ENCODE results near the gene SHROOM2.

SHROOM2 gene

GRCh38 chrX:9824554-9824953 lies 38.3 kb downstream of the SHROOM2 start:
- FAIRE-seq (no peak), DNase-seq (ENCODE audit: insufficient read length, low spot score) (no peak)
- TF ChIP-seq TAF1 (IDR thresholded peaks at IDR 0.05; ENCODE audit: low read depth, low read length) (no peak), POLR2A (IDR thresholded peaks at IDR 0.05; ENCODE audit: low read depth, low read length) (no peak), SPI1 (IDR thresholded peaks at IDR 0.05; ENCODE audit: low read depth, low read length) (no peak), PAX5 (IDR thresholded peaks at IDR 0.05; ENCODE audit: insufficient read depth, low read length, severe bottlenecking) (no peak), POLR2AphosphoS5 (IDR thresholded peaks at IDR 0.05; ENCODE audit: low read depth, low read length) (no peak), POU2F2 (IDR thresholded peaks at IDR 0.05; ENCODE audit: low read depth, low read length) (no peak)

DNA sequence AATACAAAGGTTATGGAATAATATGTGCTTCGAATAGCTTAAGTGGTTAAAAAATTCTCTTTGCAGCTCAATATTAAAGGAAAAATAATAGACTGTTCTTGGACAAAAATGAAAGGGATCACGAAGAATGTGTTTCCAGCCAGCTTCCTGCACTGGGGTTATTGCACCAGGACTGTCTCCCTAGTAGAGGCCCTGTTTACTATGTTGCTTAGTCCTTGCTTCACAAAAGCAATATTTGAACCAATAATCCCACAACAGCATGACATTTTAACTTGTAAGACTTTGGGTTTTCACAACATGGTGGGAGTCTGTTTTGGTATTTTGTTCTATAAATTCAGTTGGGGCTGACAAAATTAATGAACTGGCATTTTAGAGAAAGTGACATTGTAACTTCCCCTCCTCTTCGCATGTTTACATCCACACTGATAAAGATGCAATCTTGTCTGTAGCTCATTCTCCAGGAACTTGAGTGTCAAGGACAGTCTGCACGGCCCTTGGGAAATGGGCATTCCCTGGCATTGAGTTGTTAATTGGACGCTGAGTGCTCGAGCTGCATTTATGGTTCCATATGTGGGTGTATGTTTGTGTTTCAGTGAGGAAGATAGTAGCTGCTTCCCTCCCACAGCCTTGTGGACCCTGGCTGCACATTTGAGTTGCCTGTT lies 39.0 kb downstream of the SHROOM2 start:
- DNase-seq (ENCODE audit: insufficient read length, low spot score) (no peak), FAIRE-seq (peak; percentile 65)
- no peak for TF ChIP-seq TAF1 (IDR thresholded peaks at IDR 0.05; ENCODE audit: low read depth, low read length)
- no peak for TF ChIP-seq SPI1 (IDR thresholded peaks at IDR 0.05; ENCODE audit: low read depth, low read length)
- TF ChIP-seq POLR2A (IDR thresholded peaks at IDR 0.05; ENCODE audit: low read depth, low read length) = no peak
- no peak for TF ChIP-seq POLR2AphosphoS5 (IDR thresholded peaks at IDR 0.05; ENCODE audit: low read depth, low read length)
- TF ChIP-seq POU2F2 (IDR thresholded peaks at IDR 0.05; ENCODE audit: low read depth, low read length) = no peak
- TF ChIP-seq PAX5 (IDR thresholded peaks at IDR 0.05; ENCODE audit: insufficient read depth, low read length, severe bottlenecking) = no peak

DNA sequence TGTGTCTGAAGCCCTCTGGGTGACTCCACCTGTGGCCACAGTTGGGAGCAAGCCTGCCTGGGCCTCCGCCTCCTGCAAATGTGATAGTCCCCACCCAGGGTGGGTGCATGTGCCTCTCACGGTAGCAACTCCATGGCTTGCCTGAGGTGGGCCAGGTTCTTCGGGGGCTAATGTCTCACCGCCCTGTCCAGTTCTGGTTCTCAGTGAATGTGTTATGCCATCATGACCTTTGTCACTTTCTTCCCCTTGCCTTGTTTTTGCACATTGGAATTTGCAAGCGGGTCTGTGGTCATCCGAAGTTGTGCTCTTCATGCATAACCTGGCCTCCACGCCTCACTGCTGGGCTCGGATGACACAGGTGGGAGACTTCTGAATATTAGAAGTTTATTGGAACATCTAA lies 39.7 kb downstream of the SHROOM2 start:
- FAIRE-seq (no peak), DNase-seq (ENCODE audit: insufficient read length, low spot score) (no peak)
- no peak for TF ChIP-seq POLR2AphosphoS5 (IDR thresholded peaks at IDR 0.05; ENCODE audit: low read depth, low read length)
- no peak for TF ChIP-seq PAX5 (IDR thresholded peaks at IDR 0.05; ENCODE audit: insufficient read depth, low read length, severe bottlenecking)
- no peak for TF ChIP-seq SPI1 (IDR thresholded peaks at IDR 0.05; ENCODE audit: low read depth, low read length)
- TF ChIP-seq POU2F2 (IDR thresholded peaks at IDR 0.05; ENCODE audit: low read depth, low read length) = no peak
- no peak for TF ChIP-seq POLR2A (IDR thresholded peaks at IDR 0.05; ENCODE audit: low read depth, low read length)
- TF ChIP-seq TAF1 (IDR thresholded peaks at IDR 0.05; ENCODE audit: low read depth, low read length) = no peak

GRCh38 chrX:9829308-9830267 lies 43.4 kb downstream of the SHROOM2 start:
- TF ChIP-seq TAF1 (IDR thresholded peaks at IDR 0.05; ENCODE audit: low read depth, low read length) = no peak
- no peak for TF ChIP-seq PAX5 (IDR thresholded peaks at IDR 0.05; ENCODE audit: insufficient read depth, low read length, severe bottlenecking)
- no peak for TF ChIP-seq POU2F2 (IDR thresholded peaks at IDR 0.05; ENCODE audit: low read depth, low read length)
- TF ChIP-seq POLR2AphosphoS5 (IDR thresholded peaks at IDR 0.05; ENCODE audit: low read depth, low read length) = no peak
- TF ChIP-seq POLR2A (IDR thresholded peaks at IDR 0.05; ENCODE audit: low read depth, low read length) = no peak
- no peak for TF ChIP-seq SPI1 (IDR thresholded peaks at IDR 0.05; ENCODE audit: low read depth, low read length)
- FAIRE-seq = peak; percentile 84
- DNase-seq (ENCODE audit: insufficient read length, low spot score) = peak; percentile 26

DNA sequence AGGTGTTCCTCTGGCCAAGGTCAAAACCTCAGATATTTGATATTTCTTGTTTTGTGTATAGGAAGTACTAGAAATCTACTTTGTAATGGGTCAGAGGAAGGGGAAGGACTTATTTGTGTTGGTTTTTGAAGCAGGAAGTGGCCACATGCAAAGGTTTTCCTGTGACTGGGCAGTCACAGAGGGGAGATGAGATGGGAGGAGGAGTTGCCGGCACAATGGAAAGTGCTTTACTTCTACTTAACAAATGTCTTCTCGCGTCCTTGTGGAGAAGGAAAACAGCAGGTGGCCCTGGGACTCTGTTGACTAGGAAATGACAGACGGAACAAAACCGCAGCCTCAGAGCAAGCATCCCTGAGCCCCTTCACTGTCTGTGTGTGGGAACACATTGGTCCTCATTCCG lies 46.6 kb downstream of the SHROOM2 start:
- FAIRE-seq = no peak
- TF ChIP-seq SPI1 (IDR thresholded peaks at IDR 0.05; ENCODE audit: low read depth, low read length) (no peak), TAF1 (IDR thresholded peaks at IDR 0.05; ENCODE audit: low read depth, low read length) (no peak), POLR2AphosphoS5 (IDR thresholded peaks at IDR 0.05; ENCODE audit: low read depth, low read length) (no peak), POLR2A (IDR thresholded peaks at IDR 0.05; ENCODE audit: low read depth, low read length) (no peak), PAX5 (IDR thresholded peaks at IDR 0.05; ENCODE audit: insufficient read depth, low read length, severe bottlenecking) (no peak)
- no peak for DNase-seq (ENCODE audit: insufficient read length, low spot score)

DNA sequence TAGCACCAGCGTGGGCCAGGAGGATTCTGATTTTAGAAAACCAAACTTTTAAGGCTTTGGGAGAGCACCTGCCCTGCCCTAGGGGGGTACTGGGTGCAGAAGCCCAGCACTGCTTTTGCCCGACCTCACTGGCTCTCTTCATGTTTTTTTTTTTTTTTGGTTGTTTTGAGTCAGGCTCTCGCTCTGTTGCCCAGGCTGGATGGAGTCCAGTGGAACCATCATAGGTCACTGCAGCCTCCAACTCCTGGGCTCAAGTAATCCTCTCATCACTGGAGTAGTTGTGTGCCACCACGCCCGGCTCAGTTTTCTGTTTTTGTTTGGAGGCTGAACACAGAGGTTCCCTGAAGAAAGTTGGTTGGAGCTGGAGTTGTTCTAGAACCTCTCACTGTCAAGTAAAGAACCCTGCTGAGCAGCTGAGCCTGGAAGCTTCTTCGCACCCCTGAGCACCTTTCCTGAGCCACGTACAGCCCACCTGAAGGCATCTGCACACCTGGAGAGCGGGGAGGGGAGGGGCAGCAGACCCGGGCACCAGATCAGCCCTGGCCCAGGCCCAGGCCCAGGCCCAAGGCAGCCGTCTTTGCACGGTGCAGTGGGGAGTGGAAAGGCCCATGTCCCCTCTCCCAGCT lies 49.5 kb downstream of the SHROOM2 start:
- no peak for TF ChIP-seq SPI1 (IDR thresholded peaks at IDR 0.05; ENCODE audit: low read depth, low read length)
- no peak for TF ChIP-seq POU2F2 (IDR thresholded peaks at IDR 0.05; ENCODE audit: low read depth, low read length)
- no peak for TF ChIP-seq POLR2AphosphoS5 (IDR thresholded peaks at IDR 0.05; ENCODE audit: low read depth, low read length)
- TF ChIP-seq POLR2A (IDR thresholded peaks at IDR 0.05; ENCODE audit: low read depth, low read length) = no peak
- TF ChIP-seq PAX5 (IDR thresholded peaks at IDR 0.05; ENCODE audit: insufficient read depth, low read length, severe bottlenecking) = no peak
- no peak for TF ChIP-seq TAF1 (IDR thresholded peaks at IDR 0.05; ENCODE audit: low read depth, low read length)
- DNase-seq (ENCODE audit: insufficient read length, low spot score) = no peak
- no peak for FAIRE-seq

DNA sequence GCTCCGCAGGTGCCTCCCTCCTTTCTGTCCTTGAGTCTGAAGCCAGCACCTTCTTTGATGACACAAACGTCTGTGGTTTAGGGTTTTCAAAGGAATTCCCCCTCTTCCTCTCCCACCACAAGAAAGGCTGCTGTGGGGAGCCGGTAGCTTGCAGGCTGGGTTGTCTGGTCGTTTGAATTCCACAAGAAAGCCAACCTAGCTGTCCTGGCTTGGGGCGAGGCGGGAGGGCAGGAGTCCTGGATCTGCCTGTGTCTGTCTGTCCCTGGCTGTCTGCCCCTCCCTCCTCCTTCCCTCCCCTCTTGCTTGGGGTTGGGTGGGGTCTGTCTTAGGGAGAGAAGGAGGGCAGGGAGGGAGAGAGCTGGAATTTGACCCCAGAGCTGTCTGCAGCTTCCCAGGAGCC lies 56.3 kb downstream of the SHROOM2 start:
- no peak for DNase-seq (ENCODE audit: insufficient read length, low spot score)
- no peak for FAIRE-seq
- no peak for TF ChIP-seq POLR2AphosphoS5 (IDR thresholded peaks at IDR 0.05; ENCODE audit: low read depth, low read length)
- TF ChIP-seq POLR2A (IDR thresholded peaks at IDR 0.05; ENCODE audit: low read depth, low read length) = no peak
- no peak for TF ChIP-seq TAF1 (IDR thresholded peaks at IDR 0.05; ENCODE audit: low read depth, low read length)
- no peak for TF ChIP-seq SPI1 (IDR thresholded peaks at IDR 0.05; ENCODE audit: low read depth, low read length)
- no peak for TF ChIP-seq PAX5 (IDR thresholded peaks at IDR 0.05; ENCODE audit: insufficient read depth, low read length, severe bottlenecking)
- TF ChIP-seq POU2F2 (IDR thresholded peaks at IDR 0.05; ENCODE audit: low read depth, low read length) = no peak

GRCh38 chrX:9844936-9845577 lies 58.8 kb downstream of the SHROOM2 start:
- DNase-seq (ENCODE audit: insufficient read length, low spot score) (no peak), FAIRE-seq (no peak)
- no peak for TF ChIP-seq PAX5 (IDR thresholded peaks at IDR 0.05; ENCODE audit: insufficient read depth, low read length, severe bottlenecking)
- no peak for TF ChIP-seq TAF1 (IDR thresholded peaks at IDR 0.05; ENCODE audit: low read depth, low read length)
- TF ChIP-seq POU2F2 (IDR thresholded peaks at IDR 0.05; ENCODE audit: low read depth, low read length) = no peak
- no peak for TF ChIP-seq SPI1 (IDR thresholded peaks at IDR 0.05; ENCODE audit: low read depth, low read length)
- TF ChIP-seq POLR2AphosphoS5 (IDR thresholded peaks at IDR 0.05; ENCODE audit: low read depth, low read length) = no peak
- no peak for TF ChIP-seq POLR2A (IDR thresholded peaks at IDR 0.05; ENCODE audit: low read depth, low read length)
